Gastrocnemius medialis (tissue), 4 donors: Measurements from ENCODE around the gene GPR152. TPM values are rescaled to one million over a fixed set of nuclear protein-coding genes. Genes with fewer than 3 reads are reported as not detected.

Experiments used
- ATAC-seq, 2 donors: fragments of 150-250 bp; one replicate each; pipeline ENCODE4 v1.9.1; 2016
- DNase-seq, 2 donors: peaks; one replicate each; pipeline ENCODE4 v3.0.0-alpha.2; 2019
- H3K27ac ChIP-seq, 4 donors: fragments of 200-600 bp; sonication (generic); 1 replicate in 1 of 4; 2 replicates in 3 of 4; pipeline ENCODE4 v1.5.1; 2016 to 2018; ENCODE audit warnings: mild to moderate bottlenecking in 2 of 4, moderate library complexity in 1 of 4
- H3K27me3 ChIP-seq, 3 donors: fragments of 200-600 bp; sonication (generic) in 2 of 3; 1 replicate in 1 of 3; 2 replicates in 2 of 3; pipeline versions ENCODE4 v1.5.1 to v1.6.0; 2016 to 2019; ENCODE audit warnings: mild to moderate bottlenecking in 1 of 3, moderate library complexity in 1 of 3
- H3K36me3 ChIP-seq, 2 donors: fragments of 200-600 bp; sonication (generic) in 1 of 2; one replicate each; pipeline ENCODE4 v1.5.1; 2017 to 2018
- H3K4me1 ChIP-seq, 2 donors: fragments of 200-600 bp; sonication (generic) in 1 of 2; one replicate each; pipeline ENCODE4 v1.5.1; 2016 to 2017; ENCODE audit warnings: mild to moderate bottlenecking in 2 of 2
- H3K4me3 ChIP-seq, 4 donors: fragments of 200-600 bp; sonication (generic) in 3 of 4; 1 replicate in 1 of 4; 2 replicates in 3 of 4; pipeline ENCODE4 v1.5.1; 2016 to 2019; ENCODE audit warnings: mild to moderate bottlenecking in 2 of 4
- H3K9me3 ChIP-seq, 3 donors: fragments of 200-600 bp; sonication (generic) in 2 of 3; 1 replicate in 1 of 3; 2 replicates in 2 of 3; pipeline ENCODE4 v1.5.1; 2016 to 2019
- CTCF ChIP-seq, 5 experiments: fragments of 450-650 bp in 3 of 5; fragments of 200-600 bp in 2 of 5; sonication (generic) in 2 of 5; IDR thresholded peaks in 4 of 5; conservative IDR thresholded peaks in 1 of 5; 1 replicate in 4 of 5; 2 replicates in 1 of 5; pipeline ENCODE4 v1.5.1; 2016 to 2019; ENCODE audit warnings: antibody characterized with exemption in 5 of 5, mild to moderate bottlenecking in 3 of 5, moderate library complexity in 3 of 5
- POLR2A ChIP-seq, 2 donors: fragments of 450-650 bp; IDR thresholded peaks; one replicate each; pipeline ENCODE4 v1.6.1; 2017; ENCODE audit warnings: antibody characterized with exemption in 2 of 2, mild to moderate bottlenecking in 2 of 2, moderate library complexity in 2 of 2
- in situ Hi-C, 4 donors: fragments of 200-750 bp; cut with MboI; loops; one replicate each; pipeline versions ENCODE4 v1.15.0 to v1.8.0; 2017; ENCODE audit warnings: low sequenced_read_pairs in 4 of 4
- intact Hi-C: fragments of 100-400 bp; cut with DNase I; formaldehyde crosslinking; loops from one replicate; pipeline ENCODE4 v1.15.1; 2023; ENCODE audit warnings: low total_unique reads
- total RNA-seq, 4 donors: library from RNA; depleted of rRNA; stranded (reverse); fragments of >200 nt; gene quantifications; one replicate each; pipeline versions ENCODE4 v1.1.0 to v1.2.3, GENCODE V29; 2016

The GPR152 gene
- total RNA-seq, 4 donors from 2014 or later: not detected

GRCh38 chr11:67495234-67496005, 42.9 kb upstream of the GPR152 start:
- no peak for ATAC-seq
- intact Hi-C loops (no loop called here), in situ Hi-C loops (no loop called here)

DNA sequence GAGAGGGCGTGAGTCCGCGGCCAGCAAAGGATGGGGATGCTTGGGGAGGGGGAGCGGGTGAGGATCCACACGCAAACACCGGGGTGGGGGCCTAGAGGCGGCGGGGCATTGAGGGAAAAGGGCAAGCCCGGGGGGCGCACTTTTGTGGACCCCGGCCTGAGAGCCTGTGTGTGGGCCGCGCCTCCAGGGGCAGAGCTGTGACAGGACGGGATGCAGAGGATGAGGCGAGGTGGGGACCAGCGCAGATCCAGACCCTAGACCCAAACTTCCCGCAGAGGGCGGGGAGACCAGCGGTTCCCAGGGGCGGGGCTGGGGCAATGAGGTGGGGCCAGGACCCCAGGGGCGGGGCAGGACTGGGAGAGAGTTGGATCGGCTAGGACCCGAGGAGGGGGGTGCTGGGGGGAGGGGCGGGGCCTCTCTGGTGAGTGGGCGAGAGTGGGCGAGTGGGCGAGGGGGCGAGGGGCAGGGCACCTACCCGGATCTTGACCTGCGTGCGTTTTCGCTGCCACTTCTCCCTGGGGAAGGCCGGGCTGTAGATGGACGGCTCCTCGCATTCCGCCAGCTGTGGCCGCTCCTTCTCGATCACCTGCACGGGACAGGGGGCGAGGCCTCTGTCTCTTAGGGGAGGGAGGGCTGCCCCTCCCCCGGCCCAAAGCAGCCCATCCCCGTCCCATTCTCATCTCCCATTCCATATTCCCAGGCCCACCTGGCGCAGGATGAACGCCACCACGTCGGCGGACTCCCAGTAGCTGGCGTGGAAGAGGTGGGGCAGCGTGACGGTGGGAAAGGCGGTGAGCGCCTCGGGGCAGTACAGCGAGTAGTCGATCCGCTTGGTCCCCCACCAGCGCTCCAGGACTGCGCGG, 42.1 kb upstream of the GPR152 start:
- intact Hi-C loops (no loop called here), in situ Hi-C loops (no loop called here)
- TF ChIP-seq CTCF (IDR thresholded peaks at IDR 0.05 in 4 of 5, conservative IDR thresholded peaks at IDR 0.05 in 1 of 5): no peak
- TF ChIP-seq POLR2A (IDR thresholded peaks at IDR 0.05): no peak

More at GRCh38 chr11:67495234-67496005, 42.9 kb upstream of the GPR152 start:
- Histone ChIP-seq H3K27me3 (no peaks in the 10 kb centered on the region), H3K36me3 (peaks cover 0 to 5% of the 10 kb centered on the region in 2 donors), H3K9me3 (no peaks in the 10 kb centered on the region), H3K4me3 (no peak overlapping the region), H3K27ac (no peak overlapping the region), H3K4me1 (no peaks in the 10 kb centered on the region)
- no peak for DNase-seq
- TF ChIP-seq CTCF (IDR thresholded peaks at IDR 0.05 in 4 of 5, conservative IDR thresholded peaks at IDR 0.05 in 1 of 5) (no peak), POLR2A (IDR thresholded peaks at IDR 0.05) (no peak)

GRCh38 chr11:67493548-67494370, 41.2 kb upstream of the GPR152 start:
- no peak for TF ChIP-seq POLR2A (IDR thresholded peaks at IDR 0.05)
- TF ChIP-seq CTCF (IDR thresholded peaks at IDR 0.05 in 4 of 5, conservative IDR thresholded peaks at IDR 0.05 in 1 of 5): no peak
- DNase-seq (no peak), ATAC-seq (no peak)
- Histone ChIP-seq H3K4me3 (no peak overlapping the region), H3K9me3 (no peaks in the 10 kb centered on the region), H3K4me1 (no peaks in the 10 kb centered on the region), H3K27ac (no peak overlapping the region), H3K27me3 (no peaks in the 10 kb centered on the region), H3K36me3 (peaks cover 0 to 14% of the 10 kb centered on the region in 2 donors)
- intact Hi-C loops: no loop called here
- in situ Hi-C loops: no loop called here

More for the DNA sequence above, 42.1 kb upstream of the GPR152 start:
- H3K36me3 ChIP-seq: peaks cover 0 to 7% of the 10 kb centered on the region in 2 donors
- no peaks in the 10 kb centered on the region for H3K4me1 ChIP-seq
- no peaks in the 10 kb centered on the region for H3K27me3 ChIP-seq
- H3K9me3 ChIP-seq: no peaks in the 10 kb centered on the region
- DNase-seq: no peak
- no peak overlapping the region for H3K27ac ChIP-seq
- ATAC-seq: no peak
- no peak overlapping the region for H3K4me3 ChIP-seq

DNA sequence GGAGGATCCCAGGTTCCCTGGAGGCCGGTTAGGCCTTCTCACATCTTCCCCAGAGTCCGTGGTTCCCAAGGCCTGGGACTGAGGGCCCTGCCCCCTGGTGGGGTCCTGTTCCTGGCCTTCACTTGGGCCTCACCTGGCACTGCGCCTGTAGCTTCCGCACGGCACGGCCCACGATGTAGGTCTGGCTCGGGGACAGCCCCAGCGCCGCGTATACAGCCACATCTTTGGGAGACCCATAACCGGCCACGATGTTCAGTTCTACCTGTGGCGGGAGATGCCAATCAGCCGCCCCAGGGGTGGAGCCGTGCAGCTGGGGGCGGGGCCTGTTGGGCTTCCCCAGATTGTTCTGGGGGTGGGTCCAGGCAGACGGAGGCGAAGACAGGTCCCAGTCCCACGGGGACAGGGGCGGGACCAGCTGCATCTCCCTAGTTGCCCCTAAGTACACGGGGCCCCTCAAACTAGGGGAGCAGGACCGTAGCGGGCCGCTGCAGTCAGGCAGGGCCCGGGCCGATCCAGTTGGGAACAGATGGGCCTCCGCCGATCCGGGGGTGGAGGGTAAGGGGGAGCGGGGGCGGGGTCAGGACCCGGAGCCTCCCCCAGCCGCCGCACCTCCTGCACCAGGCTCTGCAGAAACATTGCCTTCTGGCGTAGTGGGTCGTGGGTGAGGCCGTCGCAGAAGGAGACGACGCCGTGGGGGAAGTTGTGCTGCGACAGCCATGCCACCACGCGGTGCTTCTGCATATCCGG, 40.4 kb upstream of the GPR152 start:
- DNase-seq (no peak), ATAC-seq (no peak)
- Histone ChIP-seq H3K36me3 (peaks cover 0 to 15% of the 10 kb centered on the region in 2 donors), H3K27ac (no peak overlapping the region), H3K9me3 (no peaks in the 10 kb centered on the region), H3K27me3 (no peaks in the 10 kb centered on the region), H3K4me1 (no peaks in the 10 kb centered on the region), H3K4me3 (no peak overlapping the region)
- in situ Hi-C loops (no loop called here), intact Hi-C loops (no loop called here)
- TF ChIP-seq POLR2A (IDR thresholded peaks at IDR 0.05) (no peak), CTCF (IDR thresholded peaks at IDR 0.05 in 4 of 5, conservative IDR thresholded peaks at IDR 0.05 in 1 of 5) (no peak)
